ENCODE results near the gene NXPH4. TPM values are rescaled to one million over a fixed set of nuclear protein-coding genes. Genes with fewer than 3 reads are reported as not detected.

NXPH4 gene
- total RNA-seq, 1 donor from 2014 or later = 15.1 TPM

DNA sequence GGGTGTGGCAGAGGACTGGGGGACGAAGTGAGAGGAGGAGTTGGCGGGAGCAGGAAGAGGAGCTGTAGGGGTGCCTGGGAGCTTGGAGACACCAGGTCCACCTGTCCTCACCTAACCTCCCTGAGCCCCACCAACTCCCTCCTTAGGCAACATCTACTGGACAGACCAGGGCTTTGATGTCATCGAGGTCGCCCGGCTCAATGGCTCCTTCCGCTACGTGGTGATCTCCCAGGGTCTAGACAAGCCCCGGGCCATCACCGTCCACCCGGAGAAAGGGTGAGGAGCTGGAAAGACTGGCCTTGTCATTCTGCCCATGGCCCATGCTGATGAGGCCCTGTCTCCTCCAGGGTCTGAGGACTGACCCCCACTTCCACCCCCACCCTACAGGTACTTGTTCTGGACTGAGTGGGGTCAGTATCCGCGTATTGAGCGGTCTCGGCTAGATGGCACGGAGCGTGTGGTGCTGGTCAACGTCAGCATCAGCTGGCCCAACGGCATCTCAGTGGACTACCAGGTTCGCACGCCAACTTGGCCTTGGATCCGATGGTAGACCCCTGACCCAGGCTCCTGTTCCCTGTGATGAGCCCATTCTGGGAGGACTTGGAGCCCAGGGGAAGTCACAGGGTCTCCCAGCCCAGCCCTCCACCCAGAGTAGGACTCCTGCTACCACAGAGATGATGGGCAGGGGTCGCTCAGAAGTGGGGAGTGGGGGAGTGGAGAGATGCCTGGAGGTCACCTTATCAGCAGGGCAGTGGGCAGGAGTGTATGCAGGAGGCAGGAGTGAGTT is 32.5 kb upstream of the NXPH4 start:
- DNase-seq (ENCODE audit: extremely low spot score, unreplicated experiment) = no peak
- H3K27me3 Mint-ChIP-seq = no peaks in the 10 kb centered on the region
- H3K4me1 Mint-ChIP-seq (ENCODE audit: unreplicated experiment) = peaks cover 16% of the 10 kb centered on the region
- H3K27ac Mint-ChIP-seq = no peak overlapping the region
- no peaks in the 10 kb centered on the region for H3K9me3 Mint-ChIP-seq
- TF ChIP-seq, protein P1, sequence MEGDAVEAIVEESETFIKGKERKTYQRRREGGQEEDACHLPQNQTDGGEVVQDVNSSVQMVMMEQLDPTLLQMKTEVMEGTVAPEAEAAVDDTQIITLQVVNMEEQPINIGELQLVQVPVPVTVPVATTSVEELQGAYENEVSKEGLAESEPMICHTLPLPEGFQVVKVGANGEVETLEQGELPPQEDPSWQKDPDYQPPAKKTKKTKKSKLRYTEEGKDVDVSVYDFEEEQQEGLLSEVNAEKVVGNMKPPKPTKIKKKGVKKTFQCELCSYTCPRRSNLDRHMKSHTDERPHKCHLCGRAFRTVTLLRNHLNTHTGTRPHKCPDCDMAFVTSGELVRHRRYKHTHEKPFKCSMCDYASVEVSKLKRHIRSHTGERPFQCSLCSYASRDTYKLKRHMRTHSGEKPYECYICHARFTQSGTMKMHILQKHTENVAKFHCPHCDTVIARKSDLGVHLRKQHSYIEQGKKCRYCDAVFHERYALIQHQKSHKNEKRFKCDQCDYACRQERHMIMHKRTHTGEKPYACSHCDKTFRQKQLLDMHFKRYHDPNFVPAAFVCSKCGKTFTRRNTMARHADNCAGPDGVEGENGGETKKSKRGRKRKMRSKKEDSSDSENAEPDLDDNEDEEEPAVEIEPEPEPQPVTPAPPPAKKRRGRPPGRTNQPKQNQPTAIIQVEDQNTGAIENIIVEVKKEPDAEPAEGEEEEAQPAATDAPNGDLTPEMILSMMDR (conservative IDR thresholded peaks at IDR 0.05) = no peak
- H3K36me3 Mint-ChIP-seq = peaks cover 15% of the 10 kb centered on the region
- no peak overlapping the region for H3K4me3 Mint-ChIP-seq

DNA sequence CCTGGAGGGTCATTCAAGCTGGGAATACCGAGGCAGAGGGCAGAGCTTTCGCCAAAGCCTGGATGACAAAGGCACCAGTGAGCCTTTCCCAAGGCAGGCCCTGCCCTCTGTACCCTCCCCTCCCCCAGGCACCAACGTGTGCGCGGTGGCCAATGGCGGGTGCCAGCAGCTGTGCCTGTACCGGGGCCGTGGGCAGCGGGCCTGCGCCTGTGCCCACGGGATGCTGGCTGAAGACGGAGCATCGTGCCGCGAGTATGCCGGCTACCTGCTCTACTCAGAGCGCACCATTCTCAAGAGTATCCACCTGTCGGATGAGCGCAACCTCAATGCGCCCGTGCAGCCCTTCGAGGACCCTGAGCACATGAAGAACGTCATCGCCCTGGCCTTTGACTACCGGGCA is 31.2 kb upstream of the NXPH4 start:
- no peaks in the 10 kb centered on the region for H3K27me3 Mint-ChIP-seq
- no peak overlapping the region for H3K4me3 Mint-ChIP-seq
- H3K27ac Mint-ChIP-seq = no peak overlapping the region
- H3K9me3 Mint-ChIP-seq = no peaks in the 10 kb centered on the region
- no peak for DNase-seq (ENCODE audit: extremely low spot score, unreplicated experiment)
- peaks cover 16% of the 10 kb centered on the region for H3K4me1 Mint-ChIP-seq (ENCODE audit: unreplicated experiment)
- peaks cover 15% of the 10 kb centered on the region for H3K36me3 Mint-ChIP-seq
- TF ChIP-seq, protein P1 (conservative IDR thresholded peaks at IDR 0.05) = no peak

DNA sequence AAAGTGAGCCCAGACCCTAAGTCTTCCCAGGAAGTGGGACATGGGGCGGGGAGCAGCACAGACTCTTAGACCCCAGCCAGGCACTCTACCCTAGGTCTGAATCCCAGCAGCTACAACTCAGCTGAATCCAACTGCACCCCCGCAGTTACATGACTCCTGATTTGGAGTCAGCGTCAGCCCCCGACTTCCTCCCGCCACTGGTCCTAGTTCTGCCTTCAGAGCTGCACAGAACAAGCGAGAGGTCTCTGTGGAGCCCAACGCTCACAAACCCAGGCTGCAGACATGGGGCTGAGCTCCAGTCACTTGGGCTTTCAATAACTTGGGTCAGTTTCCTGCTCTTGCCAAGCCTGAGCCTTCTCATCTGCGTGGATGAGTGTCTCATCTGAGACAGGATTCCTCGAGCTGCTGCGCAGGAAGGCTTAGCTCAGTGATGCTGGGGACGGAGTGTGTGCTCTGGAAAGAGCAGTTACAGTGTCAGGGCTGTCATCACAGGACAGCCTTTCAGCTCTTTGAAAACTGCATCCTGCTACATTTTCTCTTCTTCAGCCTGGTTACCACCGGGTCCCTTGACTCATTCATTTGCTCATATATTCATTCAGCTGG is 30.6 kb upstream of the NXPH4 start:
- no peak for DNase-seq (ENCODE audit: extremely low spot score, unreplicated experiment)
- no peak overlapping the region for H3K27ac Mint-ChIP-seq
- peaks cover 15% of the 10 kb centered on the region for H3K36me3 Mint-ChIP-seq
- H3K9me3 Mint-ChIP-seq = no peaks in the 10 kb centered on the region
- TF ChIP-seq, protein P1 (conservative IDR thresholded peaks at IDR 0.05) = no peak
- no peaks in the 10 kb centered on the region for H3K27me3 Mint-ChIP-seq
- peaks cover 16% of the 10 kb centered on the region for H3K4me1 Mint-ChIP-seq (ENCODE audit: unreplicated experiment)
- H3K4me3 Mint-ChIP-seq = no peak overlapping the region

DNA sequence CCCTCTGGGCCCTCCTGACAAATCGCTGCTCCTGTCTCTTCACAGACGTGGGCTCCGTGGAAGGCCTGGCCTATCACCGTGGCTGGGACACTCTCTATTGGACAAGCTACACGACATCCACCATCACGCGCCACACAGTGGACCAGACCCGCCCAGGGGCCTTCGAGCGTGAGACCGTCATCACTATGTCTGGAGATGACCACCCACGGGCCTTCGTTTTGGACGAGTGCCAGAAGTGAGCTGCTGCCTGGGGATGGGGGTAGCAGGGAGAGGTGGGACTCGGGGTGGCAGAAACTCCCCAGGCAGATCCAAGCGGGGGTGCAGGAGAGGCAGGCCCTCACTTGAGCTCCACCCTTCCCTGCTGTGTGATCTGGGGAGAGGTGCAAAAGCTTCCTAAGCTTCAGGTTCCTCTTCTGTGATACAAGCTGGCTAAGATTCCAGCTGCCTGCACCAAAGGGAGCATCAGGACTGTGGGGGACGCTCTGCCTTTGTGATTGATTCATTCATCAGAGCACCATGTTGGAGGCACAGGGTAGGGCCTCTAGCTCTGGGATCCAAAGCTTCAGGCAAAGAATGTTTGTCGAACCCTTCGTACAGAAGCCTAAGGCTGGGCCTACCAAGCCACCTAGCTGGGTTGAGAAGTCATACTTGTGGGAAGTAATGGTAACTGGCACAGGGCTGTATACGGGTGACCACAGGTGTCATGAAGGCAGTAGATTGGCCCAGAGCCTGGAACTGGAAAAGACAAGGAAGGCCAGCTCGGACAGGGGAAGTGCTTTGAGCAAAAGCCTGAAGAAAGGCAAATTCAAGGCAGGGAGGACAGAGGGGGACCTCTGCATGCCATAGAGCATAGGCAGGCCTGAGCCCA is 29.1 kb upstream of the NXPH4 start:
- H3K4me1 Mint-ChIP-seq (ENCODE audit: unreplicated experiment) = peaks cover 7% of the 10 kb centered on the region

DNA sequence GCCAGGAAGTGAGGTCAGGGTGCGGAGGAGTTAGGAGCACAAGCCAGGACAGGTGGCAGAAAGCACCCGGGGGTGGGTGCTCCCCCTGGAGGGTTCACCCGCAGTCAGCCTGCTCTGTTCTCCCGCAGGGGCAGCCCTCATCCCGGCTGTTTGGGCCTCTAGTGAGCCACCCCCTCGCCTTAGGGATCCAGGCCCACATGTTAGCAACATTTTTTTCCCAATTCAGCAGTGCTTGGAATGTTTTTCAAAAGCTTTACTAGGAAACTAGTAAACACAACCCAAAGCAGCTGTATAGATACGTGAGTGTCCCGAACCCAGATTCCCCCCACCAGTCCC is 28.5 kb upstream of the NXPH4 start:
- Mint-ChIP-seq H3K27me3 (no peaks in the 10 kb centered on the region), H3K27ac (no peak overlapping the region), H3K4me1 (ENCODE audit: unreplicated experiment) (peaks cover 2% of the 10 kb centered on the region), H3K4me3 (no peak overlapping the region), H3K36me3 (peaks cover 13% of the 10 kb centered on the region), H3K9me3 (no peaks in the 10 kb centered on the region)
- TF ChIP-seq, protein P1 (conservative IDR thresholded peaks at IDR 0.05) = no peak
- no peak for DNase-seq (ENCODE audit: extremely low spot score, unreplicated experiment)

More for the DNA sequence above, 29.1 kb upstream of the NXPH4 start:
- no peak for DNase-seq (ENCODE audit: extremely low spot score, unreplicated experiment)
- TF ChIP-seq, protein P1 (conservative IDR thresholded peaks at IDR 0.05) = no peak
- Mint-ChIP-seq H3K4me3 (no peak overlapping the region), H3K9me3 (no peaks in the 10 kb centered on the region), H3K27me3 (no peaks in the 10 kb centered on the region), H3K36me3 (peaks cover 17% of the 10 kb centered on the region), H3K27ac (no peak overlapping the region)

Measured in type B pancreatic cell (in vitro differentiated cells).